Left cardiac atrium (tissue), 4 donors: ENCODE results near the gene TYMP. TPM values are rescaled to one million over a fixed set of nuclear protein-coding genes. Genes with fewer than 3 reads are reported as not detected.
A peak's percentile ranks its signal among the peaks of the same experiment; 100 is the strongest.
"Not testable (repeated sequence)": the region's sequence is repeated elsewhere in the genome, so short reads cannot be mapped to it uniquely, and the experiment has no call there.

Experiments
- ATAC-seq, 2 donors: fragments of 200-7000 bp; cut with Tn5 transposase; one replicate each; pipeline ENCODE4 v1.9.1; 2020; ENCODE audit warnings: mild to moderate bottlenecking in 2 of 2, moderate library complexity in 2 of 2
- DNase-seq: peaks from one replicate; pipeline ENCODE4 v3.0.0-alpha.2; 2020
- intact Hi-C, 2 donors: fragments of 100-400 bp; cut with DNase I; formaldehyde crosslinking; loops; one replicate each; pipeline versions ENCODE4 v1.14.1 to v1.15.1; 2022 to 2023
- total RNA-seq, 2 donors: library from RNA; stranded (reverse); fragmentation: NEBNext Ultra II Directional; extraction: Animal tissue kit (Norgen Biotek cat#: 25700); gene quantifications; one replicate each; pipeline ENCODE4 v1.2.1, GENCODE V29; 2021
- donor health status: DM: no; HTN: yes; CAD: no.
- donor health status: DM: no; HTN: yes; CAD: no; lungs with severe emphysema.
- donor health status: DM: yes; HTN: yes; CAD: no.
- donor health status: Dilated cardiomyopathy.

The TYMP gene
- total RNA-seq, 2 donors from 2014 or later: 27.9 to 67.1 TPM

GRCh38 chr22:50528682-50529415 is 963 bp downstream of the TYMP start:
- intact Hi-C loops: no loop called here
- no peak for ATAC-seq
- DNase-seq: no peak

- ATAC-seq (no peak), DNase-seq (peak; percentile 26)
- intact Hi-C loops: no loop called here
These were observed 1.7 kb downstream of the TYMP start for GRCh38 chr22:50527921-50528681.

- DNase-seq (peak; percentile 74), ATAC-seq (peak; percentile 1 to 3)
- intact Hi-C loops: no loop called here
These were observed 2.7 kb downstream of the TYMP start for GRCh38 chr22:50526834-50527801.

GRCh38 chr22:50526108-50526833 is 3.5 kb downstream of the TYMP start:
- intact Hi-C loops: no loop called here
- DNase-seq (peak; percentile 85), ATAC-seq (peak; percentile 24 to 43)

- DNase-seq (no peak), ATAC-seq (no peak)
- intact Hi-C loops: loop anchor here in 1 of 2 donors (2.0 kb wide), 1 partner anchor 37 kb away; the partner anchor contains the start of gene SYCE3
These were observed 4.0 kb downstream of the TYMP start for GRCh38 chr22:50525858-50526107.

- intact Hi-C loops: loop anchor here in 1 of 2 donors (2.0 kb wide), 1 partner anchor 38 kb away; the partner anchor contains the start of gene SYCE3
These were observed 4.5 kb downstream of the TYMP start, which contains the start of gene SCO2 for GRCh38 chr22:50525104-50525857. Gene SCO2 (minus strand): TSS chr22:50525598. CDS start chr22:50524411, 1,187 bp downstream.

GRCh38 chr22:50524676-50525103 is 5.1 kb downstream of the TYMP start:
- DNase-seq (no peak), ATAC-seq (no peak)
- intact Hi-C loops: loop anchor here in 1 of 2 donors (2.0 kb wide), 1 partner anchor 38 kb away; the partner anchor contains the start of gene SYCE3

More at GRCh38 chr22:50525104-50525857, 4.5 kb downstream of the TYMP start, which contains the start of gene SCO2:
- peak; percentile 97 for DNase-seq
- ATAC-seq: peak; percentile 58 to 77

- intact Hi-C loops: loop anchor here in 1 of 2 donors (2.0 kb wide), 1 partner anchor 39 kb away; the partner anchor contains the start of gene SYCE3
- no peak for DNase-seq
- ATAC-seq: no peak
These were observed 5.8 kb downstream of the TYMP start for GRCh38 chr22:50523806-50524675.

GRCh38 chr22:50523458-50523805 is 6.4 kb downstream of the TYMP start:
- intact Hi-C loops: no loop called here
- no peak for ATAC-seq
- no peak for DNase-seq

- intact Hi-C loops: no loop called here
- ATAC-seq: no peak
- peak; percentile 26 for DNase-seq
These were observed 6.9 kb downstream of the TYMP start for GRCh38 chr22:50522806-50523438.

GRCh38 chr22:50522208-50522805 is 7.5 kb downstream of the TYMP start:
- ATAC-seq: no peak
- intact Hi-C loops: no loop called here
- DNase-seq: no peak

GRCh38 chr22:50521710-50522109 is 8.1 kb downstream of the TYMP start:
- intact Hi-C loops: no loop called here
- ATAC-seq (no peak), DNase-seq (no peak)

- no peak for DNase-seq
- no peak for ATAC-seq
- intact Hi-C loops: no loop called here
These were observed 8.9 kb downstream of the TYMP start for GRCh38 chr22:50520826-50521453.

- ATAC-seq, DNase-seq, intact Hi-C loops: not testable (repeated sequence)
These were observed 9.6 kb downstream of the TYMP start for GRCh38 chr22:50520184-50520583.

GRCh38 chr22:50519151-50519550 is 10.7 kb downstream of the TYMP start:
- intact Hi-C loops: no loop called here
- no peak for ATAC-seq
- DNase-seq: no peak

GRCh38 chr22:50518606-50519005 is 11.2 kb downstream of the TYMP start:
- intact Hi-C loops: no loop called here
- ATAC-seq (no peak), DNase-seq (no peak)
